NCI-H146 treated with DMSO at 0.1 percent for 48 hours (cell line): ENCODE data around the gene KATNB1.

Experiments used
- DNase-seq: peaks from one replicate; lab custom pipeline; 2025; ENCODE audit not compliant: unreplicated experiment; lab: John Stamatoyannopoulos, UW

KATNB1 gene, protein sequence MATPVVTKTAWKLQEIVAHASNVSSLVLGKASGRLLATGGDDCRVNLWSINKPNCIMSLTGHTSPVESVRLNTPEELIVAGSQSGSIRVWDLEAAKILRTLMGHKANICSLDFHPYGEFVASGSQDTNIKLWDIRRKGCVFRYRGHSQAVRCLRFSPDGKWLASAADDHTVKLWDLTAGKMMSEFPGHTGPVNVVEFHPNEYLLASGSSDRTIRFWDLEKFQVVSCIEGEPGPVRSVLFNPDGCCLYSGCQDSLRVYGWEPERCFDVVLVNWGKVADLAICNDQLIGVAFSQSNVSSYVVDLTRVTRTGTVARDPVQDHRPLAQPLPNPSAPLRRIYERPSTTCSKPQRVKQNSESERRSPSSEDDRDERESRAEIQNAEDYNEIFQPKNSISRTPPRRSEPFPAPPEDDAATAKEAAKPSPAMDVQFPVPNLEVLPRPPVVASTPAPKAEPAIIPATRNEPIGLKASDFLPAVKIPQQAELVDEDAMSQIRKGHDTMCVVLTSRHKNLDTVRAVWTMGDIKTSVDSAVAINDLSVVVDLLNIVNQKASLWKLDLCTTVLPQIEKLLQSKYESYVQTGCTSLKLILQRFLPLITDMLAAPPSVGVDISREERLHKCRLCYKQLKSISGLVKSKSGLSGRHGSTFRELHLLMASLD

DNA sequence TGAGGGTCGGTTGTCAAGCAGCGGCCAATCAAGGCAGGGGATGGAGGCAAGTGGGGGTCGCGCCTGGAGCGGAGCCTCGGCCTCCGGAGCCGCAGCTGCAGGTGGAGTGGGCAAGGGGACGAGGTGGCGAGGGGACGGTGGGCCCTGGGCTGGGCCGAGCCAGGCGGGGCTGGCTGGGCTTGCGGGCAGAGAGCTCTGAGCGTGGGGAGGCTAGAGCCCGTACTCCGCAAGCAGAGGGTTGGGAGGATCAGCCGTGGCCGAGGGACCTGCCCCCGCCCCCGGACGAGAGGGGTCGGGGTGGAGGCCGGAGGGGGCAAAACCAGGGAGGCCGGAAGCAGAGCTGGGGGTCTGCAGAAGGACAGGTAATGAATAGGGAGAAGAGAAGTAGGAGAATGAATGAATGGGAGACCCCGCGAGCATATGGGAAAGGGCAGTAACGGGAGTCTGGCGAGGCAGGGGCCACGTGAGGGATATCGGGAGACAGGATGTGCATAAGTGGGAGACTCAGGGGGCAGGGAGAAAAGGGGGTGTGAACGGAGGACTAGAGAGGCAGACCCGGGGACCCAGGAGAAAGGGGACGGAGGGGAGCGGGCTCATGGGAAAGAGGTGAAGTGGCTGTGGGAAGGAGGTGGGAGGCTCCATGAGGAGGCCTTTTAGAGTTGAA, at the start of gene KATNB1:
TSS of gene KATNB1 (plus strand) at position 16 of the 664 bp plus-strand sequence. CDS start 1,474 bp downstream, outside the sequence.
- DNase-seq, result no peak

DNA sequence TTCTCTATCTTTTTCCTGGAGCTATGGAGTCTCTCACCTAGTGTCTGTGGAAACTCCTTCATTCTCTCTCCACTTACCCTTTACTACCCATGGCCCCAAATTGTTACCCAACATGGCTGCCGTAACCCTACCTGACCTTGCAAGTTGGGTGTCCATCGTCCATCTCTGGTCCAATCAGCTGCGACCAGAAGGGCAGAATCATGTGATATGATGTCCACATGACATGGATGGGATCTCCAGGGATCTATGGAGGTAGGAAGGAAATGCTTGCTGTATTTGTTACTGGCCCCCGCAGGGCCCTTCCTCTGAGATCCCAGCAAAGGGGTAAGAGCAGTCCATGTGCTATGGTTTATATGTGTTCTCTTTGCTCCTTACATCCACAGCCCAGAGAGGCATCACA, 49.0 kb upstream of the KATNB1 start:
- DNase-seq, result no peak

DNA sequence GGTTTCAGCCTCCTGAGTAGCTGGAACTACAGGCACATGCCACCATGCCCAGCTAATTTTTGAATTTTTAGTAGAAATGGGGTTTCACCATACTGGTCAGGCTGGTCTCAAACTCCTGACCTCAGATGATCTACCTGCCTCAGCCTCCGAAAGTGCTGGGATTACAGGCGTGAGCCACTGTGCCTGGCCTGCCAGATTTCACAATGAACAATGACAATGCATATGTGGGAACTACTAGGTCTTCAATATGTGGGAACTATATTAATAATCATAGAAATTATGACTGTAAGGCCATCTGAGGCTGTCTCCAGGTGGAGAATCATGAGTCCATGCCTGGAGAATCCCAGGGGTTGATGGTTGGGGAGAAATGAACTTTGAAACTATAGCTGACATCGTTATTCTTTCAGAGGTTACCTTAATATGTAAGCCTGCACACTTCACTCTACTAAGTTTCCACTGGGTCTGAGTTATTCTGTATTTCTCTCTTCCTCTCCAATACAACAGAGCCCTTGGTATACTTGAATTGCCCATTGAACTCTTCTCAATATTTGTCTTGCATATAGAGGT, 48.1 kb upstream of the KATNB1 start:
- no peak for DNase-seq

DNA sequence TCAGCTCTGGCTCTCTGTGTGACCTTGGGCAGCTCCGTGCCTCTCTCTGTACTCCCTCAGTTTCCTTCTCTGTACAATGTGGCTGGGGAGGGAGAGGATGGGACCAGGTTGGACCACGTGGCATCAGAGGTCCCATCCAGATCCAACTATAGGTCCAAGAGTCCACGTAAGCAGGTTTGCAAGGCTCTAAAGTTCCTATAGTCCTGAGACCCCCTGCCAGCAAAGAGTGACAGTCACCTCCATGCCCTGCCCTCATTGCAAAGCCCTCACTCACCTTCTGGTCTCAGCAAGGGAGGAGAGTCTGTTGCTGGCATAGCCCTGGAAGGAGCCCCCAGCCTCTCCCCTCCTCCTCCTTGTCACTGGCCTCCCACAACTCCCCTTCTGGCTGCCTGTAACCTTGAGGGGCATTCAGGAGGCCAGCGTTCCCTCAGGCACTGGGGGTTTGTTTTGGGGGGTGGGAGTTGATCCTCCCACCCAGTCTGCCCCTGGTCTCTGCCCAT, 47.0 kb upstream of the KATNB1 start:
- DNase-seq, result no peak

DNA sequence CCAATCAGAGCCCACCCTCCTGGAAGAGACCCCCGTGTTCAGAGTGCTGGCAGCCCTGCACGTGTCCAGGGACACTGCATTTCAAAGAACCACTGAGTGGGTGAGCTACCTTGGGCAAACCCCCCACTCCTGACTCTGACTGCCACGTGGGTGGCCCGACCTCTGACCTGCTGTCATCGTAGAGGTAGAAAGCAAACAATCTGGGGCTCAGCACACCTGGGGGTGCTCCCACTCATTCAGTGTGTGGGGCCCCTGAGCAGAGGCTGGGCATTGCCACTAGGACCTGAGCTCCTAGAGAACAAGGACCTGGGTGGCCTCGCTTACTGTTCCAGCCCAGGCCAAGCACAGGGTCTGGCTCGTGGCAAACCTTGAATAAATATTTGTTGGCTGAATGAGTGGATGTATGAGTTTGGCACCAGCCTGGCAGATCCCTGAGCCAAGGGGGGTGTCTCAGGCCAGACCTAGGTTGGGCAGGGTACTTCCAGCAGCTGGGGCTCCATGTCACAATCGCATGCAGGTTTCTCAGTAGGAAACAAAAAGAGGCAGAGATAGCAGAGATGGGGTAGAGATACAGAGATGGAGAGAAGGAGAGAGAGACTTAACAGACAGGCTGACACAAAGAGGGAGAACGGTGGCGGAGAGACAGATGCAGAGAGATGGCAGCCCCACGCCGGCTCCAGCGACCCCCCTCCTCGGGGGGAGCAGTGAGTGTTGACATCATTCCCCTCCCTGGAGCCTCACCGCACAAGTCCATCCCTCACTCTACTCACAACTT, 46.4 kb upstream of the KATNB1 start:
- no peak for DNase-seq

DNA sequence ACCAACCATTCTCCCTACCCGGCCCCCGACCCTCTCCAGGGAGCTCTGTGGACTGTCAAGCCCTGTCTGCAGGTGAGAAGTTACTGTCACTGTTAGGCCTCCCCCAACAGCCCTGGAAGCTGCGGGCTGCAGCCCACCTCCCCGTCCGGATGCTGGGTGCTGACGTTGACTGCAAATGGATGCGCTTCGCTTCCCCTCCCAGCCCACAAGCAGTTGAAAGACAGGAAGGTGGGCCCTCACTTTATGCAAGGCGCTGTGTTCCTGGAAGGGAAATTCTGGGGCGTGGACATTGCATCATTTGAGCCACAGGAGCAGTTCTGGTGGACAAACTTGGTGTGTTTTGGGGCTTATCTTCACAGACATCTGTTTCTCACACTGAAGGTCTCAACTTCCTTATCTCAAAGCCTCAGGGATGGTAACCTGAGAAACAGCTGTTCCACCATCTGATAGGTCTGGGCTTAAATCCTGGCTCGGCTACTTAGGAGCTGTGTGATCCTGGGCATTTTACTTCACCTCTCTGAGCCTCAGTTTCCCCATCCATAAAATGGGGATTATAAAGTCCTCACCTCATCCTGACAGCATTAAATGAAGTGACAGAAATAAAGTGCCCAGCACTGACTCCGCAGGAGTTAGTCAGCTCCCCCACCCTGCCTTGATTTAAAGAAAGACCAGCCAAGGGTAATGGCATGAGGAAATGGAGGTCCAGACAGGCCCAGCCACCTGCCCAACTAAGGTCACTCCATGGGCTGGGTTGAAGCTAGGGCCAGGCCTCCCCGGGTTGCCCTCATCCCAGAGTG, 45.6 kb upstream of the KATNB1 start:
- DNase-seq, result no peak

DNA sequence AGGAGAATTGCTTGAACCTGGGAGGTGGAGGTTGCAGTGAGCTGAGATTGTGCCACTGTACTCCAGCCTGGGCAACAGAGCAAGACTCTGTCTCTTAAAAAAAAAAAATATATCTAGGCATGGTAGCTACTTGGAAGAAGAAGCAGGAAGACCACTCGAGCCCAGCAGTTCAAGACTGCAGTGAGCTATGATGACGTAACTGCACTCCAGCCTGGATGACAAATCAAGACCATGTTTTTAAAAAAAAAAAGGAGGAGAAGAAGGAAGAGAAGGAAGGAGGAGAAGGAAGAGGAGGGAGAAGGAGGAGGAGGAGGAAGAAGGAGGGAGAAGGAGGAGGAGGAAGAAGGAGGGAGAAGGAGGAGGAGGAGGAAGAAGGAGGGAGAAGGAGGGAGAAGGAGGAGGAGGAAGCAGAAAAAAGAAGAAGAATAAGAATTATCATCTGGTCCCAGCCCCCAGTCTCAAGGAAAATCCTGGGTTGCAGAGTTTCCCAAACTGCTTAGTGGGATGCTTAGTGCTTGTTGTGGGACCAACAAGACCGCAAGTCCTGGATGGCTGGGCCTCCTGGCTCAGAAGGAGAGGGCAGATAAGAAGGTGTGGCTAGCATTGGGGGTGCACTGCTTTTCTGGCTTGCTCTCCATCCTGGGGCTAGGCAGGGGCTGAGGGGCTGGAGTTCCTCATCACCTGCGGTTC, 44.6 kb upstream of the KATNB1 start:
- DNase-seq, result no peak

DNA sequence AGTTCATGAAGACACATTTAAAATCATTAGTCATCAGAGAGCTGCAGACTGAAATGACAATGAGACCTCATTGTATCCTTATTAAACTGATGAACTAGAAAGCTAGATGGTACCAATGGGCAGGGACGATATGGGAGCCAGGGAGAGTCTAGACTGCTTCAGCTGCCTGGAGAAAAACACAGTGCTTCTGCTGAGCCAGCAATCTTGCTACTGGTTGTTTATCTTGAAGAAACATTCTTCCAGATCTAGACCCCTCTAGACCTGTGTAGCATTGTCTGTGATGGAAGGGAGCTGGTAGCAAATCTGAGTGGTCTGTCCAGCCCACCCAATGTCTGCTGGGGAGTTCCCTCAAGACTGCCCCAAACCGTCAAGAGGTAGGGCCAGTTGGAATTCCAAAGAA, 42.9 kb upstream of the KATNB1 start:
- no peak for DNase-seq

DNA sequence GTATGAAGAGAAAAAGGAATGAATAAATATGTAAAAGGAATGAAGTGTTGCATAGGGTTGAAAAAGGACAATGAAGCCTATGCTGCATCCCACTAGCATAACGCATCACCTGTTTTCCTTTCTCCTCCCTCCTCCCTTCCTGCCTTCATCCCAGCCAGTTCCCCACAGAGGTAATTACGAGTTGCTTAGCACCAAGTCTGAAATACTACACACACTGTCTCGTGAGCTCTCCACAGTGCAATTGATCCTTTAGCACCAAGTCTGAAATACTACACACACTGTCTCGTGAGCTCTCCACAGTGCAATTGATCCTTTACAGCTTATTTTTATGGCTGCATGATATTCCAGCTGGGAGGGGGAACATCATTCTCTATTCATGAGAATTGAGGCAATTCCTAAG, 42.0 kb upstream of the KATNB1 start:
- DNase-seq, result no peak

DNA sequence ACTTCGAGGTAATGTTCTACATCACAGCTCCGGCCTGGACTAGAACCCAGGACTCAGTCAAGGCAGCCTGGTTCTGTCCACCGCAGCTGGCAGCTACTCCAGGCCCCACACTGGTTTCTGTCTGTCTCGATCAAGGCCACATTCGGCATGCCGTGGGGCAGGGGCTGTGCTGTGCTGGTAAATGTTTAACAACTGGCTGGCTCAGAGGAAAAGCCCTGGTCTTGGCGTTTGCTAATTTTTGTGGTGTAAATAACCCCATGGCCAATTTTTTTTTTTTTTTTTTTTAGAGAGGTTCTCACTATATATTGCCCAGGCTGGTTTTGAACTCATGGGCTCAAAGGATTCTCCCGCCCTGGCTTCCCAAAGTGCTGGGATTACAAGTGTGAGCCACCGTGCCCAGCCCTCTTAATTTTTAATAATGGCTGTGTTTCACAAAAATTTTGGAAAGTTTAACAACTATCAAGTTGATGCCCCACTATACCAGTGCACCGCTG, 41.3 kb upstream of the KATNB1 start:
- no peak for DNase-seq

DNA sequence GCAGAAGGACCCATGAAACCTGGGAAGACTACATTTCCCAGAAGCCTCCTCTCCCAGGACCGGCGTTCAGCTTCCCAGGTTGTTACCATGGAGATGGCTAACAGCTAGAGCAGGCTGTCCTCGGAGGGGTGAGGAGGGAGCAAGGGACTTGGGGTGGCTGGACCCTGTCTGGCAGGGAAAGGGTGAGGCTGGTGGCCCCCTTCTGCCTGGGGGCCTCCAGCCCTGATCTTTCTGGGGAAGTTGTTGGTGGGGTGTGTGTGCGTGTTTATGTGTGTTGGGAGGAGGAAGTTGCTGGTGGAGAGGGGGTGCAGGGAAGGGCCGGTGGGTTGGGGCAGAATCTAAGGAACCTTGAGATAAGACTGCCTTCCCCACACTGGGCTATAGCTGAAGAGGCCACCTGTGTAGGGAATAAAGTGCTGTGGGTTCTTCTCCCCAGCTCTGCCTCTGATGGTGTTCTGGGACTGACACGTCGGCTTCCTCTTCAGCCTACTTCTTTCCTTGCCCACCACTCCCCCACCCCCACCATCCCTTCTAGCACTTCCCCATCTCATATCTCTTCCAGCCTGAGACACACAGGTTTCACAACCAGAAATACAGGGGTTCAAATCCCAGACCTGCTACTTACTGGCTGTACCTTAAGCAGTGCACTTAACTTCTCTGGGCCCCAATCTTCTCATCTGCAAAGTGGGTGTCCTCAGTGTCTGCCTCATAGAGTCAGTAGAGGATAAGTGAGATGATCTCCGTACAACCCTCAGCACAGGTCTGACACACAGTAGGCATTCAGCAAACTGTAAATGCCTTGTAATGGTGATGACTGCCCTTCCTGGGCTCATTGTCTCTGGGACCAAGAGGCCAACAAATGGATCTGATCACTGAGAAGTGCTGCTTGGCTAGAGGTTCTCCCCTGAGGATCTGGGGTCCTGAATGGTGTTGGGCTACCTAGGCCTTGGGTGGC, 40.6 kb upstream of the KATNB1 start, which contains the start of gene DRC7:
TSS of gene DRC7 (plus strand) at position 82 of the 955 bp plus-strand sequence. CDS start 3,144 bp downstream, outside the sequence.
- DNase-seq, result no peak

DNA sequence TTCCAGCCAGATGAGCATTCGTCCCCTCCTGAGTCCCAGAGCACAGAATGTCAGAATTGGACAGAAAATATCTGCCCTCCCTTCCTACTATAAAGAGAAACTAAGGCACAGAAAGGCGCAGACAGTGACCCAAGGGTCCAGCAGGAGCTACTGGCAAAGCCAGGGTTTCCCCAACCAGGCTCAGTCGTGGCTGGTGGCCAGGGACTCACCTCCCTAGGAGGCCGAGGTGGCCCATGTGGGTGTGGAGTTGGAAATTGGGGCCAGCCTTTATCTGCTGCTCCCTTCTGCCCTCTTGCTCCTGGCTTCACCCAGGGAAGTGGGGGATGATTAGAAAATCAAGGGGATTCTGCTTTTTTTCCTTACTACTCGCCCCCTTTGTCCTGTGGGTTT, 39.9 kb upstream of the KATNB1 start:
- no peak for DNase-seq

DNA sequence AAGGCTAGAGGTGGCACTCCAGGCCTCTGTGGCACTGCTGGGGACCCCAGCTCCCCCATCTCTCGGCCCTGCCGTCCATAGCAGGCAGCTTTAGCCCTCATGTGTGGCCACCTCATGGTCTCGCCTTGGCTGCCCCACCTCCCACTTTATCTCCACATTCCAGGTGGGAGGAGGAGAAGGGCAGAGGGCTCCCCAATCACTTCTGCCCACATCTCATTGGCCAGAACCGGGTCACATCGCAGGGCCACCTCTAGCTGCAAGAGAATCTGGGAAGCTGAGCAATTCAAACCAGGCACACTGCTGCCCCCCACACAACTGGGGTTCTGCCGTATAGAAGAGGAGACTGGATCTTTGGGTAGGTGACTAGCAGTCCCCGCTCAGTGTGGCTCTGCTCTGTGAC, 39.3 kb upstream of the KATNB1 start:
- DNase-seq, result no peak

DNA sequence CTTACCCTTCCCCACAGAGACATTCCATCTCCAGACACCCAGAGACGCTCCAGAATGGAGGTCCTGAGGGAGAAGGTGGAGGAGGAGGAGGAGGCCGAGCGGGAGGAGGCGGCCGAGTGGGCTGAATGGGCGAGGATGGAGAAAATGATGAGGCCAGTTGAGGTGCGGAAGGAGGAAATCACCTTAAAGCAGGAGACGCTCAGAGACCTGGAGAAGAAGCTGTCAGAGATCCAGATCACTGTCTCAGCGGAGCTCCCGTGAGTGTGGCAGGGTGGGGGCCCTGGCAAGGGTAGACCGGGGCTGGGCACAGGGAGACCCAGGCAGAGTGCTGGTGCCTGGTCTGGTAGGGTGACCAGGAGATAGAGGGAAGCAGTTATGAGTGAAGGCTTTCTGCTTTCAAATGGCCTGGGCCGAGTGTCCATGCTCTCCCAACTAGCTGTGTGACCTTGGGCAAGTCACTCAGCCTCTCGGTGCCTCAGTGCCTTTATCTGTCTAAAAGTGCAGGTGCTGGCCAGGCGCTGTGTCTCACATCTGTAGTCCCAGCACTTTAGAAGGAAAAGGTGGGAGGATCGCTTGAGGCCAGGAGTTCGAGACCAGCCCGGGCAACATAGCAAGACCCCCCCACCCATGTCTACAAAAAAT, 37.6 kb upstream of the KATNB1 start:
- no peak for DNase-seq

DNA sequence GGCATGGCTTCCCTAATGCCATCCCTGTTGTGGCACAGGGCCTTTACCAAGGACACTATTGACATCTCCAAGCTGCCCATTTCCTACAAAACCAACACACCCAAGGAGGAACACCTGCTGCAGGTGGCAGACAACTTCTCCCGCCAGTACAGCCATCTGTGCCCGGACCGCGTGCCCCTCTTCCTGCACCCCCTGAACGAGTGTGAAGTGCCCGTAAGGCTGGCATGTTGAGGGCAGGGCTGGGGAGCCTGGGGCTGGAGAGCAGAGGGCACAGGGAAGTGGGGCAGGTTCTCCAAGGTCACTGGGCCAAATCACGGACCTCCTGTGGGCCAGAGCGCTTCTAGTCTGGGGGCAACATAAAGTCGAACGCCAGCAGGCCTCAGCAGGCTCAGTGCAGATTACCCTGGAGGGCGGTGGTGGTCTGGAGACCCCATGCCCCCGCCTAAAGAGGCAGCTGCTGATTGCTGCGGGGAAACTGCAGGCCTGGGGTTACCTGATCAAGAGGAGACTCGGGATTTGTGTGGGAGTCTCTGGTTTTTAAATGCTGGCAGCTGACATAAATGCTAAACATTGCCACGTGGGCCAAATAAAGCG, 36.7 kb upstream of the KATNB1 start:
- no peak for DNase-seq

DNA sequence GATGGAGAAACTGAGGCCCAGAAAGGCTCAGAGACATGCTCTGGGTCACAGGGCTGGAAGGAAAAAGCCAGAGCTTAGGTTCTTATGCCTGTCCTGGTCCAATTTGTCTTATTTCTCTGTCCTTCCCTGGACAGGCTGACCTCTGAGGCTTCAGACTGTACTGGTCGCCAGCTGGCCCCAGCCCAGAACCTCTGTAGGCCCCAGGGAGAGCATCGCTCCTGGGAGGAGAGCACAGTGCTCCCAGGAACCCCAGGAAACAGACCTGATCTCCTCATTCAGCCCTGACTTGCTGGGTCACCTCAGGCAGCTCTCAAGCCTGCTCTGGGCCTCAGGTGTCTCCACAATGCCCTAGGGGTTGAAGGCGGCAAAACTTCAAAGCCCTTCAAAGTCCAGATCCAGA, 36.1 kb upstream of the KATNB1 start:
- DNase-seq, result no peak

DNA sequence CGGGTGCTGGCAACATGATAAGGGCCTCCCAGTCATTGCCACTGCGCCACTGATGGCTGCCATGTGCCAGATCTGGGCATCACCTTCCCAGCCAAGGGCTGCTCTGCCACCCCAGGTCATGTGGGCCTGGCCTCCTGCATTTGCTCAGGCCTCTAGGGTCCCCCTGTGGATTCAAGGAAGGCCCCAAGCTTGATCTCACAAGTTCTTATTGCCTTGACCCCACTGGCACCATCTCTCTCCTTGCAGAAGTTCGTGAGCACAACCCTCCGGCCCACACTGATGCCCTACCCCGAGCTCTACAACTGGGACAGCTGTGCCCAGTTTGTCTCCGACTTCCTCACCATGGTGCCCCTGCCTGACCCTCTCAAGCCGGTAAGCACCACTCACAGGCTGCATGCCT, 35.7 kb upstream of the KATNB1 start:
- no peak for DNase-seq
